NB4 (cell line): Measurements from ENCODE around the gene PPP1R17.

ENCODE experiments used
- DNase-seq: peaks from one replicate; pipeline ENCODE4 v3.0.0; 2010; ENCODE audit warnings: low read depth
- H3K4me3 ChIP-seq: one replicate; pipeline ENCODE4 v1.5.1; 2011; ENCODE audit warnings: mild to moderate bottlenecking, low read depth, low read length, moderate library complexity
- CTCF ChIP-seq: IDR thresholded peaks from one replicate; pipeline ENCODE4 v1.5.1; 2012; ENCODE audit warnings: low read depth, low read length
- MAX ChIP-seq: IDR thresholded peaks from 2 replicates; pipeline ENCODE4 v1.6.1; 2011; ENCODE audit warnings: low read depth, low read length
- MYC ChIP-seq: IDR thresholded peaks from 2 replicates; pipeline ENCODE4 v1.6.1; 2011; ENCODE audit warnings: low read depth, low read length
- POLR2A ChIP-seq: IDR thresholded peaks from 2 replicates; pipeline ENCODE4 v1.6.1; 2011; ENCODE audit warnings: mild to moderate bottlenecking; ENCODE audit not compliant: insufficient read length; ENCODE audit errors: extremely low read depth

The PPP1R17 gene

GRCh38 chr7:31665546-31665945, 21.5 kb upstream of the PPP1R17 start:
- TF ChIP-seq CTCF = no peak
- no peak for TF ChIP-seq MAX
- no peak for TF ChIP-seq MYC
- no peak for TF ChIP-seq POLR2A
- no peak for DNase-seq
- no peak overlapping the region for H3K4me3 ChIP-seq

- H3K4me3 ChIP-seq = no peak overlapping the region
- no peak for TF ChIP-seq POLR2A
- DNase-seq = no peak
Observed at GRCh38 chr7:31669461-31669860, 17.6 kb upstream of the PPP1R17 start.

GRCh38 chr7:31679574-31680305, 7.3 kb upstream of the PPP1R17 start:
- TF ChIP-seq POLR2A (no peak), MYC (no peak)
- H3K4me3 ChIP-seq = no peak overlapping the region
- DNase-seq = no peak

- no peak for TF ChIP-seq POLR2A
- TF ChIP-seq CTCF = no peak
- TF ChIP-seq MAX = no peak
- TF ChIP-seq MYC = no peak
- H3K4me3 ChIP-seq = no peak overlapping the region
- DNase-seq = no peak
Observed at GRCh38 chr7:31683445-31684225, 3.4 kb upstream of the PPP1R17 start.

GRCh38 chr7:31688372-31688771, 1.4 kb downstream of the PPP1R17 start:
- no peak for DNase-seq
- TF ChIP-seq MAX = no peak
- TF ChIP-seq POLR2A = no peak
- no peak for TF ChIP-seq MYC
- TF ChIP-seq CTCF = no peak
- H3K4me3 ChIP-seq = no peak overlapping the region

- no peak for DNase-seq
- H3K4me3 ChIP-seq = no peak overlapping the region
- no peak for TF ChIP-seq MAX
- no peak for TF ChIP-seq MYC
- no peak for TF ChIP-seq POLR2A
- TF ChIP-seq CTCF = no peak
Observed at GRCh38 chr7:31688996-31689395, 2.0 kb downstream of the PPP1R17 start.

- TF ChIP-seq MAX (no peak), MYC (no peak), CTCF (no peak), POLR2A (no peak)
- no peak for DNase-seq
- no peak overlapping the region for H3K4me3 ChIP-seq
Observed at GRCh38 chr7:31690935-31691334, 3.9 kb downstream of the PPP1R17 start.
